ENCODE data around the gene ADK.
"Not testable (repeated sequence)": the region's sequence is repeated elsewhere in the genome, so short reads cannot be mapped to it uniquely, and the experiment has no call there.

ADK gene

DNA sequence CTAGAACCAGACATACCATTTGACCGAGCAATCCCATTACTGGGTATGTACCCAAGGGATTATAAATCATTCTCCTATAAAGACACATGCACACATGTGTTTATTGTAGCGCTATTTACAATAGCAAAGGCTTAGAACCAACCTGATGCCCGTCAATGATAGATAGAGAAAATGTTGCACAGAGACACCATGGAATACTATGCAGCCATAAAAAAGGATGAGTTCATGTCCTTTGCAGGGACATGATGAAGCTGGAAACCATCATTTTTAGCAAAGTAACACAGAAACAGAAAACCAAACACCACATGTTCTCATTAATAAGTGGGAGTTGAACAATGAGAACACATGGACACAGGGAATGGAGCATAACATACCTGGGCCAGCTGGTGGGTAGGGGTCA lies 202.0 kb downstream of the ADK start:
- H3K36me3 ChIP-seq (ENCODE audit: control insufficient read depth, insufficient read depth, low read length); H3K27me3 ChIP-seq (replicated peaks; ENCODE audit: control insufficient read depth, insufficient read depth, low read length, poor library complexity, severe bottlenecking); H3K27ac ChIP-seq (ENCODE audit: insufficient read depth, low read length, poor library complexity, severe bottlenecking); H3K4me1 ChIP-seq (ENCODE audit: control insufficient read depth, insufficient read depth, low read length, poor library complexity, severe bottlenecking); H3K4me3 ChIP-seq (ENCODE audit: insufficient read depth, low read depth, low read length, poor library complexity, severe bottlenecking); DNase-seq; H3K9me3 ChIP-seq (ENCODE audit: control insufficient read depth, low read length): not testable (repeated sequence)

DNA sequence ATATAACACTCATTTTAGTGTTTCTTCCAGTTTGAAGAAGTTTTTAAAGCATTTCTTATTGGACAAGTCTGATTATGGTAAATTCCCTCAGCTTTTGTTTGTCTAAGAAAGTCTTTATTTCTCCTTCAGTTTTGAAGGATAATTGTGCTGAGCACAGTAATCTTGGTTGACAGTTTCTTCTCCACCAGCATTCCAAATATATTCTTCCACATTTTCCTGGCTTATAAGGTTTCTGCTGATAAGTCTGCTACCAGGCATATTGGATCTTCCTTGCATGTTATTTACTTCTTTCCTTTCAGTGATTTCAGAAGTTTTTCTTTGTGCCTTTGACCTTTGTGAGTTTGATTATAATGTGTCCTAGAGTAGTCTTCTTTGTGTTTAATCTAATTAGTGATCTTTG lies 210.7 kb downstream of the ADK start:
- Histone ChIP-seq H3K4me1 (ENCODE audit: control insufficient read depth, insufficient read depth, low read length, poor library complexity, severe bottlenecking) (no peaks in the 10 kb centered on the region), H3K36me3 (ENCODE audit: control insufficient read depth, insufficient read depth, low read length) (peaks cover 4% of the 10 kb centered on the region), H3K4me3 (ENCODE audit: insufficient read depth, low read depth, low read length, poor library complexity, severe bottlenecking) (no peak overlapping the region), H3K27ac (ENCODE audit: insufficient read depth, low read length, poor library complexity, severe bottlenecking) (no peak overlapping the region), H3K9me3 (ENCODE audit: control insufficient read depth, low read length) (peaks cover 7% of the 10 kb centered on the region), H3K27me3 (replicated peaks; ENCODE audit: control insufficient read depth, insufficient read depth, low read length, poor library complexity, severe bottlenecking) (no peaks in the 10 kb centered on the region)
- DNase-seq, result no peak

DNA sequence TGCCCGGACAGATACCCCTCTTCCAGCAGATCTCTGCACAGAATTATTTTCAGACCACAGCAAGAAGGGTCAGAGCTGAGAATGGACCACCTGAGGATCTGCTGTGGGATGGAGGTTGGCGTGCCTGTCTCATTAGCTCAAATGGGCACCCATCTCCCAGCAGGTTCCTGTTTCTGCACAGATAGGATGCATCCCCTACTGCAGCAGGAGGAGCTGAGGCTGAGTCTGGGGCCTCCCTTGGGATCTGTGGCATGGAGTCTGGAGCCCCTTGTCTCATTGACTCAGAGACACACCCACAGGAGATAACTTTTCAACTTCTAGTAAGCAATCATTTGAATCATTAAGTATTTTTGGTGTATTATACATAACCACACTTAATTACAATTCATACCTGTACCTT lies 212.7 kb downstream of the ADK start:
- Histone ChIP-seq H3K4me1 (ENCODE audit: control insufficient read depth, insufficient read depth, low read length, poor library complexity, severe bottlenecking) (no peaks in the 10 kb centered on the region), H3K36me3 (ENCODE audit: control insufficient read depth, insufficient read depth, low read length) (peaks cover 4% of the 10 kb centered on the region), H3K9me3 (ENCODE audit: control insufficient read depth, low read length) (peaks cover 7% of the 10 kb centered on the region), H3K27me3 (replicated peaks; ENCODE audit: control insufficient read depth, insufficient read depth, low read length, poor library complexity, severe bottlenecking) (no peaks in the 10 kb centered on the region), H3K27ac (ENCODE audit: insufficient read depth, low read length, poor library complexity, severe bottlenecking) (no peak overlapping the region), H3K4me3 (ENCODE audit: insufficient read depth, low read depth, low read length, poor library complexity, severe bottlenecking) (no peak overlapping the region)
- DNase-seq, result no peak

DNA sequence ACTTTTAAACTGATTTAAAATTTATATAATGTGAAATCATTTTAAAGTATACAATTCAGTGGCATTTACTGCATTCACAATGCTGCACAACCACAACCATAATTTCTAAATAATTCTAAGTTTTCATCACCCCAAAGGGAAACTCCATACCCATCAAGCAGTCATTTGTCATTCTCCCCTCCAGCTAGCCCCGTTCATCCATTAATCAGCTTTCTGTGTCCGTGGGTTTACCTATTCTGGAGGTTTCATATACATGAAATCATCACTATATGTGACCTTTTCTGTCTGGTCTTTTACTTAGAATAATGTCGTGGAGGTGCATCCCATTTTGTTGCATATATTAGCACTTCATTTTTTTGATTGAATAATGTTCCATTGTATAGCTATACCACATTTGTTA lies 214.1 kb downstream of the ADK start:
- H3K36me3 ChIP-seq (ENCODE audit: control insufficient read depth, insufficient read depth, low read length), result peaks cover 4% of the 10 kb centered on the region
- peaks cover 5% of the 10 kb centered on the region for H3K9me3 ChIP-seq (ENCODE audit: control insufficient read depth, low read length)
- H3K27me3 ChIP-seq (replicated peaks; ENCODE audit: control insufficient read depth, insufficient read depth, low read length, poor library complexity, severe bottlenecking), result no peaks in the 10 kb centered on the region
- H3K27ac ChIP-seq (ENCODE audit: insufficient read depth, low read length, poor library complexity, severe bottlenecking), result no peak overlapping the region
- no peaks in the 10 kb centered on the region for H3K4me1 ChIP-seq (ENCODE audit: control insufficient read depth, insufficient read depth, low read length, poor library complexity, severe bottlenecking)
- no peak overlapping the region for H3K4me3 ChIP-seq (ENCODE audit: insufficient read depth, low read depth, low read length, poor library complexity, severe bottlenecking)
- no peak for DNase-seq

DNA sequence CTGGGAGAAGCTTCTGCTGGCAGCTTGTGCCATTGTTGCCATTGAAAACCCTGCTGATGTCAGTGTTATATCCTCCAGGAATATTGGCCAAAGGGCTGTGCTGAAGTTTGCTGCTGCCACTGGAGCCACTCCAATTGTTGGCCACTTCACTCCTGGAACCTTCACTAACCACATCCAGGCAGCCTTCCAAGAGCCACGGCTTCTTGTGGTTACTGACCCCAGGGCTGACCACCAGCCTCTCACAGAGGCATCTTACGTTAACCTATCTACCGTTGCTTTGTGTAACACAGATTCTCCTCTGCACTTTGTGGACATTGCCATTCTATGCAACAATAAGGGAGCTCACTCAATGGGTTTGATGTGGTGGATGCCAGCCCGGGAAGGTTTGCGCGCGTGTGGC lies 220.7 kb downstream of the ADK start:
- DNase-seq, result no peak
- no peaks in the 10 kb centered on the region for H3K9me3 ChIP-seq (ENCODE audit: control insufficient read depth, low read length)
- peaks cover 5% of the 10 kb centered on the region for H3K36me3 ChIP-seq (ENCODE audit: control insufficient read depth, insufficient read depth, low read length)
- no peak overlapping the region for H3K4me3 ChIP-seq (ENCODE audit: insufficient read depth, low read depth, low read length, poor library complexity, severe bottlenecking)
- no peaks in the 10 kb centered on the region for H3K27me3 ChIP-seq (replicated peaks; ENCODE audit: control insufficient read depth, insufficient read depth, low read length, poor library complexity, severe bottlenecking)
- H3K4me1 ChIP-seq (ENCODE audit: control insufficient read depth, insufficient read depth, low read length, poor library complexity, severe bottlenecking), result no peaks in the 10 kb centered on the region
- no peak overlapping the region for H3K27ac ChIP-seq (ENCODE audit: insufficient read depth, low read length, poor library complexity, severe bottlenecking)

DNA sequence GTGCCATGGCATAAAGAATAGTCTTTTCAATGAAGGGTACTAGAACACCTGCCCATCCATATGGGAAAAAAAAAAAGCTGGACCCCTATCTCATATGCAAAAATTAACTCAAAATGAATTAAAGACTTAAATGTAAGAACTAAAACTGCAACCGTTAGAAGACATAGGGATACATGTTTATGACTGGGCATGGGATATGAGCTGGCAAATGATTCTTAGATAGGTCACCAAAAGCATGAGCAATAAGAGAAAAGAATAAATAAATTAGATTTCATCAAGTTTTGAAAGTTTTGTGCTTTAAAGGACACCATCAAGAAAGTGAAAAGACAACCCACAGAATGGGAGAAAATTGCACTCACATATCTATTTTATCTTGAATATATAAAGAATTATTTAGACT lies 222.0 kb downstream of the ADK start:
- H3K9me3 ChIP-seq (ENCODE audit: control insufficient read depth, low read length), result no peaks in the 10 kb centered on the region
- H3K4me3 ChIP-seq (ENCODE audit: insufficient read depth, low read depth, low read length, poor library complexity, severe bottlenecking), result no peak overlapping the region
- no peaks in the 10 kb centered on the region for H3K4me1 ChIP-seq (ENCODE audit: control insufficient read depth, insufficient read depth, low read length, poor library complexity, severe bottlenecking)
- no peak overlapping the region for H3K27ac ChIP-seq (ENCODE audit: insufficient read depth, low read length, poor library complexity, severe bottlenecking)
- H3K27me3 ChIP-seq (replicated peaks; ENCODE audit: control insufficient read depth, insufficient read depth, low read length, poor library complexity, severe bottlenecking), result no peaks in the 10 kb centered on the region
- H3K36me3 ChIP-seq (ENCODE audit: control insufficient read depth, insufficient read depth, low read length), result peaks cover 5% of the 10 kb centered on the region
- DNase-seq, result no peak

DNA sequence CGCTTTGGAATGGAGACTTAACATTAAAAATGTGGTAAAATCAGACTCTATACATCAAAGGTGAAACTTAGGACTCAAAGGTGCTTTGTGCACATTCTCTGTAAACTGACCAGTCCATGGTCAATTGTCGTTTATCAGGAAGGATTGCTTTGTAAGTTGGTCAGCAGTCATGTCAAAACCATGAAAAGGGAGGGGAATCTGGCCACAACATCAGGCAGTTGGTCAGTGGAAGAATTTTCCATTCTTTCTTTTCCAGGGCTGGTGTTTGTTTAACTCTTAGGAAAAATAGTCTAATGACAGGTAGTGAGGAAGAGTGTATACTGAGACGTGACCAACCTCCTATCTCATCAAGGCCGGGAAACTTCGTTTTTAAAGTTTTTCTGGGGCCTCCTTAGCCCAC lies 226.5 kb downstream of the ADK start:
- Histone ChIP-seq H3K36me3 (ENCODE audit: control insufficient read depth, insufficient read depth, low read length) (no peaks in the 10 kb centered on the region), H3K9me3 (ENCODE audit: control insufficient read depth, low read length) (no peaks in the 10 kb centered on the region), H3K27ac (ENCODE audit: insufficient read depth, low read length, poor library complexity, severe bottlenecking) (no peak overlapping the region), H3K27me3 (replicated peaks; ENCODE audit: control insufficient read depth, insufficient read depth, low read length, poor library complexity, severe bottlenecking) (no peaks in the 10 kb centered on the region), H3K4me1 (ENCODE audit: control insufficient read depth, insufficient read depth, low read length, poor library complexity, severe bottlenecking) (no peaks in the 10 kb centered on the region), H3K4me3 (ENCODE audit: insufficient read depth, low read depth, low read length, poor library complexity, severe bottlenecking) (no peak overlapping the region)
- DNase-seq, result no peak

DNA sequence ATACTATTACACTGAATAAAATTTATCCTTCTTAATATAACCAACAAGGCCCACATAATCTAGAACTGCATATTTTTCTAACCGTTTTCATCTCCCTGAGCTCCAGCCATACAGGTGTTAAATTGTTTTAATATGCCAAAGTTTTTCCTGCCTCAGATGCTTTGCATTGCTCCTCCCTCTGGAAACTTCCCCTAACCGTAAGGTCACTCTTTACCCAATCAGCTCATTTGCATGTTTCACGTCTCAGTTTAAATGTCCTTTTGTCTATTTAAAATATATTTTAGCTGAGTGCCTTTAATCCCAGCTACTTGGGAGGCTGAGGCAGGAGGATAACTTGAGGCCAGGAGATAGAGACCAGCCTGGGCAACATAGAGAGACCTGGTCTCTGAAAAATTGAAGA lies 228.5 kb downstream of the ADK start:
- Histone ChIP-seq H3K4me1 (ENCODE audit: control insufficient read depth, insufficient read depth, low read length, poor library complexity, severe bottlenecking) (peaks cover 4% of the 10 kb centered on the region), H3K27me3 (replicated peaks; ENCODE audit: control insufficient read depth, insufficient read depth, low read length, poor library complexity, severe bottlenecking) (no peaks in the 10 kb centered on the region), H3K27ac (ENCODE audit: insufficient read depth, low read length, poor library complexity, severe bottlenecking) (no peak overlapping the region), H3K36me3 (ENCODE audit: control insufficient read depth, insufficient read depth, low read length) (no peaks in the 10 kb centered on the region), H3K9me3 (ENCODE audit: control insufficient read depth, low read length) (no peaks in the 10 kb centered on the region), H3K4me3 (ENCODE audit: insufficient read depth, low read depth, low read length, poor library complexity, severe bottlenecking) (no peak overlapping the region)
- no peak for DNase-seq

DNA sequence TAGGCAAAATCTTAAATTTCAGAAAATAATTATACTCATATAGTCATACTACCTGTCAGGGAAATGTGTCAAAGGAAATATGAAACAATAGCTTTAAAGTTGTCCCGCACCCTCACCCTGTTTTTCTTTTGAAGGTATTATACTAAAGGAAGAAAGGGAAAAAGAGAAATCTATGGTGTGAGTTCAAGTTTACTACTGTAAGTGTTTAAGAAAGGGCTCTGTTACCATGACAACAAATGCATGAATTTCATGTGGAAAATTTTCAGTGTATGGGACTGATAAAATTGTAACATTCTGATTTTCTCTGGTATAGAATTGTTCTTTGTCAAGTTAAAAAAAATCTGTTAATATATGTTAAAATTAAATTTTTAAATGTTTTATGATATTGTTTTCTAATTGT lies 229.8 kb downstream of the ADK start:
- no peaks in the 10 kb centered on the region for H3K9me3 ChIP-seq (ENCODE audit: control insufficient read depth, low read length)
- no peaks in the 10 kb centered on the region for H3K27me3 ChIP-seq (replicated peaks; ENCODE audit: control insufficient read depth, insufficient read depth, low read length, poor library complexity, severe bottlenecking)
- H3K4me3 ChIP-seq (ENCODE audit: insufficient read depth, low read depth, low read length, poor library complexity, severe bottlenecking), result no peak overlapping the region
- no peak overlapping the region for H3K27ac ChIP-seq (ENCODE audit: insufficient read depth, low read length, poor library complexity, severe bottlenecking)
- no peak for DNase-seq
- peaks cover 4% of the 10 kb centered on the region for H3K4me1 ChIP-seq (ENCODE audit: control insufficient read depth, insufficient read depth, low read length, poor library complexity, severe bottlenecking)
- no peaks in the 10 kb centered on the region for H3K36me3 ChIP-seq (ENCODE audit: control insufficient read depth, insufficient read depth, low read length)

DNA sequence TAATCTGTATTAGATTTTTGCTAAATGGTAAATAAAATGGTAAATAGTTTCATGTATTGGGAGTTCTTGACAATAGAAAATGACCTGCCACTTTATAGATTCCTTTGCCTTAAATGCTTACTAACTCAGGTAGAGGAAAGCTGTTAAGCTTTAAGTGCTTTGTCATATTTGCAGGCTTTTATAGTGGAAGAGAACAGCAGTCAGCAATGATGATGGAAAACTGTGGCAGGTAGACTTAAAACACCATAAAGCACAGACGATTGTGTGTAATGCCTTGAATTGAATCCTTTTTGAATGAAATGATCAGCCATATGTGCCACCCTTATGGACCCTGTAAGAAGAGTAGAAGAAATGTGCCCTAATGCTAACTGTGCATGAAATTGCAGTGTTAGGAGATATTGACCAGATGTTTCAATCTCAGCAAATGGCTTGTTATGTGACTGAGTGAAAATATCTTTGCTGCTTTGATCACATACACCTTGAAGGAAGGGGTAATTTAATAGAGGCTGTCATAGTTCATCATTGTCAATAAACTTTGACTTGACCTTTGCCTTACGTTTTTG lies 230.4 kb downstream of the ADK start:
- no peak for DNase-seq
- H3K27ac ChIP-seq (ENCODE audit: insufficient read depth, low read length, poor library complexity, severe bottlenecking), result no peak overlapping the region
- no peak overlapping the region for H3K4me3 ChIP-seq (ENCODE audit: insufficient read depth, low read depth, low read length, poor library complexity, severe bottlenecking)
- H3K36me3 ChIP-seq (ENCODE audit: control insufficient read depth, insufficient read depth, low read length), result no peaks in the 10 kb centered on the region
- H3K27me3 ChIP-seq (replicated peaks; ENCODE audit: control insufficient read depth, insufficient read depth, low read length, poor library complexity, severe bottlenecking), result no peaks in the 10 kb centered on the region
- H3K9me3 ChIP-seq (ENCODE audit: control insufficient read depth, low read length), result no peaks in the 10 kb centered on the region
- peaks cover 4% of the 10 kb centered on the region for H3K4me1 ChIP-seq (ENCODE audit: control insufficient read depth, insufficient read depth, low read length, poor library complexity, severe bottlenecking)

DNA sequence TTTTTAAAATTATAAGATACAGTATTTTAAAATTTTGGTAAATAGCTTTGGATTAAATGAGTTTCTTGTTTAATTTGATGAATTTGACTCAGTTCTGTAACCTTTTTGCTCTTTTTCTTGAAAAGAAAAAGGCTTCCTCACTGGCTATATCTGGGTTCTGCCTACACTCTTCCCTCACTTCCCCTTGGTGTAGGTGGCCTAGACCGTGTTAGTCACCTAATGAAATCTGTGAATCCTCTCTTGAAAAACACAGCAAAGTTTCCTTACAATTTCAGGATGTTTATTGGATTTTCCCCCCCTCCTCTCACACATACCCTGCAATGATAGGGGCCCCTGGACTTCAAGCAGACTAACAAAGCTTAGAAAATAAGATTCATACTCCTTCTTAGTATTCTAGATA lies 231.6 kb downstream of the ADK start:
- Histone ChIP-seq H3K36me3 (ENCODE audit: control insufficient read depth, insufficient read depth, low read length) (no peaks in the 10 kb centered on the region), H3K9me3 (ENCODE audit: control insufficient read depth, low read length) (no peaks in the 10 kb centered on the region), H3K4me1 (ENCODE audit: control insufficient read depth, insufficient read depth, low read length, poor library complexity, severe bottlenecking) (peaks cover 4% of the 10 kb centered on the region), H3K27ac (ENCODE audit: insufficient read depth, low read length, poor library complexity, severe bottlenecking) (no peak overlapping the region), H3K27me3 (replicated peaks; ENCODE audit: control insufficient read depth, insufficient read depth, low read length, poor library complexity, severe bottlenecking) (no peaks in the 10 kb centered on the region), H3K4me3 (ENCODE audit: insufficient read depth, low read depth, low read length, poor library complexity, severe bottlenecking) (no peak overlapping the region)
- DNase-seq, result no peak

Data from effector memory CD4-positive, alpha-beta T cell (primary cell).